Activated T-cell treated with anti-CD3 and anti-CD28 coated beads for 24 hours (primary cell): Measurements from ENCODE around the gene PKM.

Source experiments
- DNase-seq: peaks from one replicate; pipeline ENCODE4 v3.0.0-alpha.2; 2020; ENCODE audit warnings: low read depth

PKM gene

DNA sequence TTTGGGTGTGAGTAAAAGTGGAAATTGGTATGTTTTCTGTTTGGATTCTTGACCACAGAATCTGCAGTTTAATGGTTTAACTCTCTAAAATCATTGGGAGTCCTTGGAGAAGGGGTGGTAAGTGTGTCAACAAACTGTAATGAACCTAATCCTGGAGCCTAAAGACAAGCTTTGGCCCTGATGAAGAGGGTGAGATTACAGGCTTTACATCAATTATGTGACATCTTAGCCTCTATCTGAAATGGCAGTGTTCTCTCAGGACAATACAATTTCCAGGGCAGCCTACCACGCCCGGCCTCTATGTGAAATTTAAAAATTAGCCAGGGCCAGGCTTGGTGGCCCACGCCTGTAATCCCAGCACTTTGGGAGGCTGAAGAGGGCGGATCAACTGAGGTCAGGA is 4.3 kb upstream of the PKM start:
- no peak for DNase-seq

DNA sequence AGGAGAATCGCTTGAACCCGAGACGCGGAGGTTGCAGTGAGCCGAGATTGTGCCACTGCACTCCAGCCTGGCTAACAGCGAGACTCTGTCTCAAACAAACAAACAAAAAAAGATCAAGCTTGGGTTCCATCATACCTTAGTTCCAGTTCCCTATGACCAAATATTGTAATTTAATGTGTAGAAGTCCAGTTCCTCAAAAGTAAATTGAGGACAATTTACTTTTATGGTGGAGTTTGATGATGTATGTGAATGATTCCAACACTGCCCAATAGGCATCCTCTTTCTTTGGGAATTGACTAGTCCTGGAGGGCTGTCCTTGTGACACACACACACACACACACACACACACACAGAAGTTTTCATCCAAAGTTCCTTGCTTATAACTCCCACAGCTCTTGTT is 2.8 kb upstream of the PKM start:
- DNase-seq, result no peak

DNA sequence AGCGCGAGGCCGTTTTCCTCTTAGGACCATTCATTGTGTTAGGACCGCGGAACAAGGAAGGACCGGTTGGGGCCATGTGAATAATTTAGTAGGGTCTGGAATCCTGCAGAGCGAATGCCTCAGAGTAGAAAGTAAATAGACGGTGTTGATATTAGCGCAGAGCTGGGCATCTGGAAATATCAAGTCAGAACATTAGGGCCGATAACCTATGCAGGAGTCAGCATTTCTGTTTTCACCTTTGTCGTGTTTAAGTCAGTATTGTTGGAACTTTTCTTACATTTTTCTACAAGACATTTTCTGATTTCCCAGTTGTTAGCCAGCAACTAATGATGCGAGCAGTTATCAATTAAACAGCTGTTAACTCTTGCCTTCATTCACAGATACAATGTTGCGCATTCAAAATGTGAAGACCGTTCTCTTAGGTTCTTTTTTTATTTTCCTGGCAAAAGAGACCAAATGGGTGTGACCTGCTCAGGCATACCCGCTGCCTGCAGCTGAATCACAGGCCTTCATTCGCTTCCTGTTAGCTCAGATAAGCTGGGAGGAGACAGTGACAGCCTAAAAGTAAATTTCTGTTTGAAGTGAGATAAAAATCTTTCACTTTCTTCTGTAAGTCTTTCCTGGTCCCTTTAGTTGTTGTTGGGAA is 966 bp upstream of the PKM start:
- DNase-seq, result peak; percentile 36

DNA sequence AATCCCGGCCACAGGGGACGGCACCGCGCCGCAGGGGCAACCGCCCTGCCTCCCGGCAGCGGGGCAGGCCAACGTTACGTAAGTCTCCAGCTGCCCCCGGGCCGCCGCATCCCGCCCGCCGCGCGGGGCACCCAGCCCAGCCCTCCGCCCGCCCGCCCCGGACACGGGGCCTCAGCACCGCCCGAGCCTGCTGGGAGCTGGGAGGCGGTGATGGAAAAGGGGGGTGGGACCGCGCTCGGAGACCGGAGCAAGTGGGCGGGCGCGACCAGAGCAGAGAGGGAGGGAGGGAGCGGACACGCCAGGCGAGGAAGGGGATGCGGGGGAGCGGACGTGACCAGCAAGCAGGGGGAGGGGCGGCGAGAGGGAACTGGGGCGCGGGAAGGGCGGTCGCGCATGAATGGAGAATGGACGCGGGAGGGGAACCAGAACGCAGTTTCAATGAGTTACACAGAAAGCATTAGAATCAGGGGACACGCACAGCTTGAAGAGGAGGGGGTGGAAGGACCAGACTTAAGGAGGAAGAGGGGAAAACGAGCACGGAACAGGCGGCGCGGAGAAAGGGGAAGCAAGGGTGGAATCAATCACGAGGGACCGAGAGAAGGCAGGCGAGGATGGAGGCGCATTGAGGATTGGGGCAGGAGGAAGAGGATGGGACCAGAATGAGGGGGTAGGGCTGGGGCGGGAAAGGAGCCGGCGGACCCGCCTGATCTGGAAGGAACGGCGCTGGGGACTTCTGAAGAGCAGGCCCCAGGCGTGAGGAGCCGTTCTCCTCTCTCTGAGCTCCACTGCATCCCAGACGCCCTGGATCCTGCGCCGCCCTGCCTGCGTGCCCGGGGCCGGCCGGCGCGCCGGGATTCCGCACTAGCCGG is 559 bp downstream of the PKM start:
- peak; percentile 81 for DNase-seq

DNA sequence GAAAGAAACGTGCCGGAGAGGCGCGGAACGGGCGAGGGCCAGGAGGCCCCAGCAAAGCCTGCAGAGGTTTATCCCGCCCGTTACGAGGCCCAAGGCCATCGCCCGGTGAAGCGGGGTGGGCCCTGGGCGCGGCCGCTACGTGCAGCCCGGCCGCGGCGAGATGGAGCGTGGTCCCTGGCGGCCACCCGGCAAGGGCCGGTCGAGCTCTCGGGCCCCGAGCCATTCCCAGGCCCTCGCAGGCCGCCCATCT is 1.1 kb downstream of the PKM start:
- DNase-seq, result no peak

DNA sequence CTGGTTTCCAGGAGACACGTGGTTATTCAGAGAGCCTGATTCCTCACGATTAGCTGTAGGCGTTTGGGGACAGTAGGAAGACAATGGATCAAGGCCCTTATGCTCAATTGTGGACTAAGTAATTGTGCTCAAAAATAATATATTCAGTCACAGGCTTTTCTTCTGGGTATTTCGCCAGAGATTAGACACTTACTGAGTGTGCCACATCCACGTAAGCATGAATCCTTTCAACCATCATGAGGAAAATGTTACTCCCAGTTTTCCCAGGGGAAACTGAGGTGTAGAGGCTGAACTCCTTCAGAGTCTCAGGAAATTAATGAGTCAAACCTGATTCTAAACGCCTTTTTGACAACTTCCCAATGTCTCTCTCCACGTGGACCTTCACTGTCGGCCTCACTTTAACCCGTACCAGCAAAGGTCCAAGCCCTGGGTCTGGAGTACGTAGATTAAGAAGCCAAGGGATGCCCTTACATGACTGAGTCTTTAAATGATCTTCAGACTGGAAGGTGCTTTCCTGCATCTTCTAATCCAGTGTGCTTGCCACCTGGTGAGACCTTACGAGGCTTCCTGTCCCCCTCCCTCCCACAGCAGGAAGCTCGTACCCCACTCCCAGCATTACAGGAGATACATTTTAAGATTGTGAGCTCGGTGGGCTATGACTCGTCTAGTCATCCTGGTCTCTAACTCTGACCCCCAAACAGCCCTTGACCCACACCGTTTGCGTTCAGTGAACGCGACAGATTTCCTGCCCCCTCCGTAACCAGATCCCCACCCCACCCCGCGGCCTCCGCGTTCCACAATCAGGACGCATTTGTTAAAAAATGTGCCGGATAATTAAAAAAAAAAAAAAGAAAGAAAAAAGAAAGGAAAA is 1.7 kb downstream of the PKM start:
- DNase-seq, result peak; percentile 30

DNA sequence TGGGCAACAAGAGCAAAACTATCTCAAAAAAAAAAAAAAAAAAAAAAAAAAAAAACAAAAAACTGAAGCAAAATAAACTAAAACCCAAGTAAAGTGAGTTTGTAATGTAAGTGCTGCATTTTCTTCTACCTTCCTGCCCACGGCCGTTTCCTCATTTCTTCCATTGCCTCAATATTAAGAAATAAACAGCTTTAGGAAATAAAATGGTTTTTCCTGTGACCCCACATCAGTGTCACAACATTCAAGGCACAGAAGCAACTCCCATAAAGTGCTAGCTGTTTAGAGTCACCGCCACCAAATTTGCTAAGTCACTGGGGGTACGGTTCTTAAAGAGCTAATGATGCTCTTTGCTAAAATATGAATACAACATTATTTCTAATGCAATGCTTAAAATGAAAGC is 3.3 kb downstream of the PKM start:
- DNase-seq, result no peak

DNA sequence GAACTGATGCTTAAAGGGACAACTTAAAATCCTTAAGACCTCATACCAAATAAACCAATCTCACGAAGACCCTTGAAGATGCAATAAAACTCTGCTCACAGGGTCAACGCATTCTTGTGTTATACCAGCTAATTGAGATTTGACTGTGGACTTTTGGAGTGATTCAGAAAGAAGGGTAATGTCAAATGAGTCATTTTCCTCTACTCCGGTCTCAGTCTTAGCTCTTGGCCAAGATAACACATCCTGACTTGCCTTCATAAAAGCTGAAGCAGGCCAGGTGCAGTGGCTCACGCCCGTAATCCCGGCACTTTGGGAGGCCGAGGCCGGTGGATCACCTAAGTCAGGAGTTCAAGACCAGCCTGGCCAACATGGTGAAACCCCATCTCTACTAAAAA is 3.8 kb downstream of the PKM start:
- peak; percentile 44 for DNase-seq

DNA sequence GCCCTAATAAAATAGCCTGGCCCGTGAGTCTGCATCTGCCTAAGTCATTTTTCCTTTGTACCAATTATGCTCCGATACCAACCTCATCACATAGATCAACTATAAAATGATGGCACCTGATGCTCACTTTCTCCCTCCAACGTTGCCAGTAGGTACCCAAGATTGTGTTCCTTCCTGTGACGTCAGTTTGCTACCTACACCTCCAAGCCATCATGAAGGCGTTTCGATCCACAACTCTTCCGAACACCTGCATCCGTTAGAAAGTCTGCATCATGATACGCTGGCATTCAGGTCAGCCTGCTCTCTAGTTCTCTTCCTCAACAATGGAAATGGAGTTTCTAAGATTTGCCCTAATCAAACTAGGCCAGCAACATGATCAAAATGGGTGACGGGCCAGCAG is 7.7 kb downstream of the PKM start:
- no peak for DNase-seq

DNA sequence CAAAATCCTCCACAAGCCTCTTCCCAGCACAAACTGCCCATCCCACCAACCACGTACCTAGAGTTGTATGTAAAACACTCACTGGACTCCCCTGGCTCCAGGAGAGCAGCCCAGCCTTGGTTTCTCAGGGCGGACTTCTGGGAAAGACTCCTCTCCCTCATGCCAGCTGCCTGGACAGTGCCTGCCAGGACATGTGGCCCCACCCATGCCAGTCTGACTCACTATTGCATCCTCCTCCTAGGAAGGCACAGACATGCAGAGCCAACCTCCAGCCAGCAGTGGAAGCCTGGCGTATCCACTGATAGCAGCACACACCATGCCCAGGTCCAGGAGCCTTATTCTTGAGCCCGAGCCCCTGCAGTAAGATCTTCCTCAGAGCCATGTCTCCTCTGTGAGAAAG is 8.6 kb downstream of the PKM start:
- DNase-seq, result no peak

DNA sequence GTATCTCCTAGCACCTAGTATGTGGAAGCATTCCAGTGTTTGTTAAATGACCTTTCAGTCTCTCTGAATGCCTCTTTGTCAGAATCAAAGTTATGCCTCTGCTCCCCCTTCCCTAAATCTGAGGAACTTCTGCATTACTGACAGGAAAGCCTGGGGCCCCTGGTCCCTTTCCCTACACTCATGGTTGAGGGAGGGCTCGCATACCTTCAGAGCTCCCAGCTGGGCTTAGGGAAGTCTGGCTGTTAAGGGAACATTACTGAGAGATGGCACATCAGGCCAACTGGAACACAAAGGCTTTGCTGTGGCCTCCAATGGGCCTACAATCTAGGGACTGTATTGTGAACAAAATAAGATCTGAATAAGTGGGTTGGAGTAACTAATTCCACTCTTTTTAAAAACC is 10.3 kb downstream of the PKM start:
- DNase-seq, result no peak

DNA sequence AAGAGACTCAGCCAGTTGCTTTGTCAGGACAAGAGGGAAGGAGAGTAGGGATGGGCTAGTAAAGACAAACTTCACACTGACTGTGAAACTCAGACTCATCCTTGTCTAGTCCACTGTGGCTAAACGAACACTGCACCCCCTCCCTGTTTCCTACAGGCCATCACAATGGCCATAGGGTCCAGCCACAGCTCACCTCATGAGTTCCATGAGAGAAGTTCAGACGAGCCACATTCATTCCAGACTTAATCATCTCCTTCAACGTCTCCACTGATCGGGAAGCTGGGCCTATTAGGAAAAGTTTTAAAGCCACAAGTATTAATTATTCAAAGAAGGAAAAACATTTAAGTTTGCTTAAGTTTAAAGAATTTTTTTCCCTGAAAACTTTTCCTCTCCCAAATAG is 13.8 kb downstream of the PKM start:
- DNase-seq, result no peak

DNA sequence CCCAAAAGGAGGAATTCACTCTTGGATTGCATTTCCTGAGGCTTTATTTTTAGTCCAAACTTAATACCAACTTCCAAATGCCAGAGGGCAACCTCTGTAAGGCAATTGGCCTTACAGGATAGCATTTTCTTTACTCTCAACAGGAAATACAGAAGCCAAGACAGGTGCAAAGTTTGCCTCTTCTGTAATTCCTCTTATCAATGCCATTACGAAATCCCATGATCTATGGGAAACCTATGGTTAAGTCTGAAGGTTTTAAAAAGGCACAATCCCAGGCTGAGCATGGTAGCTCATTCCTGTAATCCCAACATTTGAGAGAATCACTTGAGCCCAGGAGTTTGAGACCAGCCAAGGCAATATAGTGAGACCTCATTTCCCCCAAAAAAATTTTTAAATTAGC is 14.9 kb downstream of the PKM start:
- no peak for DNase-seq

DNA sequence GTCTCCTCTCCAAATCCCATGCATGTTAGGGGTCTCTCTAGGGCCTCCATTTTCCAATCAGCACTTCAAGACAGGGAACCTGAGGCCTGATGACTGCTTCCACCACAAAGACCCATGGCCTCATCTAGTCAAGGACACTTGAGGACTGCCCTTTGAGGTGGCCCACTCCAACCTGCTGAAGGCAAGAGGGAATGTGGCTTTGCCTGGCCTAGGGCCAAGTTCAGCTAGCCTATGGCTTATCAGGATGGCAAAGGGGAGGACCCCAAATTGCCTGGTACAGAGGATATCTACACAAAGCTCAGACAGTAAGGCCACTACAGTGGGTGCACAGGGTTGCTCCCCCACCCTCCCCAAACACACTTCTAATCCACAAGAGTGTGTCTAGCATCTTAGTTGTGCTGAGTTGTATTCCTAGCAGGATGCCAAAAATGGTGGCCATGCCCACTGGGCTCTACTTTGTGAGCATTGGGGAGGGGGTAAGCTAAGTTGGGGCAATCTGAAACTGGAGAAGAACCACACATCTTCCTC is 23.4 kb downstream of the PKM start:
- DNase-seq, result no peak

DNA sequence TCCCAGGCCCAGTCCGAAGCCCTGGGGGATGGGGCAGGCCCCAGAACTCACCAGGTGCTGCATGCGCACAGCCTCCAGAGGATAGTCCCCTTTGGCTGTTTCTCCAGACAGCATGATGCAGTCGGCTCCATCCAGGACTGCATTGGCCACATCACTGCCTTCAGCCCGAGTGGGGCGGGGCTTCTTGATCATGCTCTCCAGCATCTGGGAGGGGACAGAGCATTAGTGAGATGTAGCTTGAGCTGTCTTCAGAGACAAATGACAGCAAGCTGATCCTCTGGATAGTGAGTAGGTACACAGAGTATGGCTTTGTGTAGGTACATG is 24.4 kb downstream of the PKM start:
- no peak for DNase-seq

DNA sequence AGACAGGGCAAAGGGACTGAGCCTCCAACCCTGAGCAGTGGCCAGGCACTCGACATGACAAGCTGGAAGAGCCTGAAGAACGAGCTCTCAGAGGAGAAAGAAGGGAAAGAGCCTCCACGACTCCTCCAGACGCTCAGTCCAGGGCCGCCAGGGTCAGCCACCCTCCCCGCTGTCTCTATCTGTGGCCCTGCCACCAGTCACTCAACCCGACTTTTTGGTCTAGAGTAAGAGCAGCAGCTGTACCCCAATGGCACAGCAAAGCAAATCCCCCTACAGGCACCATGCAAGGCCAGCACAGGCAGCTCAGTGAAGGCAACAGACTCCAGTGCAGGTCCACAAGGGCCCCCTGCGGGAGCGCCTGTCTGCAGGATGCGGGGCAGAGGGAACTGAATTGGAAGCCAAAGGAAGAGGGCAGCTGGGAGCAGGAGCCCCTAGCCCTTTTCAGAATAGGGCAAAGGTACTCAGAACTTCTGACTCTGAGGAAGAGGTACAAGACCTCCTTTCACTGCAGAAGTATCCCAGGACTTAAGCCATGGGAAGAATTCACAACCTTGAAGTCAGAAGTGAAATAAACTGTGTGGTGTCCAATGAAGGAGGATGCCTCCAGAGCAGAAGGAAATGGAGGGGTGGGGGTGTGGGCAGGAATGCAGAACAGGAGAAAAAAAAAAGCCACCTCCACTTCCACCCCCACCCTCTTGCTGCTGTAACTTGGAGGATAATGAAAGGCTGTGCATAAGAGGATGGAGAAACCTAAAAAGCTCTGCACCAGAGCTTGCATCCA is 24.9 kb downstream of the PKM start:
- DNase-seq, result no peak

DNA sequence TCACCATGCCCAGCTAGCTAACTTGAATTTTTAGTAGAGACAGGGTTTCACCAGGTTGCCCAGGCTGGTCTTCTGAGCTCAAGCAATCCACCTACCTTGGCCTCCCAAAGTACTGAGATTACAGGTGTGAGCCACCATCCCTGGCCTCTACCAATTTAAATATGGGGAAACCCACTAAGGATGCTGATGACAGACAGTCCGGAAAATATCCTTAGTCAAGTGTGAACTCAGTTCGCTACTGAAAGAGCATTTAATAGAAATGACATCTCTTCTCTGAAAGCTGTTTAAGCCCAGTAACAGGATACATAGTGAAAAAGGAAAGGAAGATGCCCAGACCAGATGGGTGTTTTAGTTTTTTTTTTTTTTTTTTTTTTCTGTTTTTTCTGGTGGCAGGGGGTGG is 25.7 kb downstream of the PKM start:
- no peak for DNase-seq

DNA sequence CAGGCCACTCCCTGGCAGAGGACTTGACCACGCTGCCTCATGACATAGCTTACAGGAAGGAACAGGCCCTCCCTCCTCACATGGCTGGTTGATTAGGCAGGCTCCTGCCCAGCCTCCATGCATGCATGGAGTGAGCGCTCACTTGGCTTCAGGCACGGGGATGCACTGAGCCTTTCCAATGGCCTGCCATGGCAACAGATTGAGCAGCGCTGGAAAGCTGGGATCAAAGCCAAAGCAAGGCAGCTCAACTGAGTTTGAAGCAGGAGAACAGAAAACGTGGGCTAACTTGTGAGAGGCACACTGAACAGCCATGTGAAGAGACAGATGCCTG is 27.5 kb downstream of the PKM start:
- DNase-seq, result no peak

DNA sequence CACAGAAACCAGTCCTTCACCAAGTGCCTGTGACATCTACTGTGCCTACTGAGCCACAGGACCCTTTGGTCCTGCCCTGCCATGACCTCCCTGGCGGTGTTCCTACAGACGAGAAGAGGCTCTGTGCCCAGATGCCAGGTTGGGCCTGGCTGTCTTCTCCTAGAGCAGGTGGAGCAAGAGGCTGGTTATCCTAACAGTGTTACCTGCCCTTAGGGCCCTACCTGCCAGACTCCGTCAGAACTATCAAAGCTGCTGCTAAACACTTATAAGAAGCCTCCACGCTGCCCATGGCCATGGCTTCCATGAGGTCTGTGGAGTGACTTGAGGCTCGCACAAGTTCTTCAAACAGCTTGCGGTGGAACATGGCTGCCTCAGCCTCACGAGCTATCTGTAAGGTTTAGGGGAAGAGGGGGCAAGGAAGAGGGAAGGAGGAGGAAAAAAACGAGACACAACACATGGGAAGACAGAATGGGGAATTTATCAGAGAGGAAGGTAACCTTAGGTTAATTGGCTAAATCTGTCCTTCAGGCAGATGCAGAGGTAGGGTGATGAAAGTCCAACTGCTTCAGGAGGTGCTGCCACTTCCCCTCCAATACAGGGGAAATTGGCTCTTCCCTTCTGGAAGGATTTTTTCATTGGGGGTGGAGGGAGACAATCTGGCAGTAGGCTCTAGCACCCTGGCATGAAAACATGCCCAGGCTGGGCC is 28.0 kb downstream of the PKM start:
- no peak for DNase-seq

DNA sequence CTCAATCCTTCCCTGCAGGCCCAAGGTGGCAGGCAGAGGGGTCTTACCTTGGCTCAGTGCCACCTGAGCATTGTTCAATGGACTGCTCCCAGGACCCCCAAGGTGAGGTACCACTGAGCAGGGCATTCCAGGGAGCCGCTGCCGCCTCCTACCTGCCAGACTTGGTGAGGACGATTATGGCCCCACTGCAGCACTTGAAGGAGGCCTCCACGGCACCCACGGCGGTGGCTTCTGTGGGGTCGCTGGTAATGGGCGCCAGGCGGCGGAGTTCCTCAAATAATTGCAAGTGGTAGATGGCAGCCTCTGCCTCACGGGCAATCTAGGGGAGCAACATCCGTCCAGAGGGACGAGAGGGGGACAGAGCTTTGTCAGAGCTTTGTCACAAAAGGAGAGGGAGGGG is 28.7 kb downstream of the PKM start:
- no peak for DNase-seq

DNA sequence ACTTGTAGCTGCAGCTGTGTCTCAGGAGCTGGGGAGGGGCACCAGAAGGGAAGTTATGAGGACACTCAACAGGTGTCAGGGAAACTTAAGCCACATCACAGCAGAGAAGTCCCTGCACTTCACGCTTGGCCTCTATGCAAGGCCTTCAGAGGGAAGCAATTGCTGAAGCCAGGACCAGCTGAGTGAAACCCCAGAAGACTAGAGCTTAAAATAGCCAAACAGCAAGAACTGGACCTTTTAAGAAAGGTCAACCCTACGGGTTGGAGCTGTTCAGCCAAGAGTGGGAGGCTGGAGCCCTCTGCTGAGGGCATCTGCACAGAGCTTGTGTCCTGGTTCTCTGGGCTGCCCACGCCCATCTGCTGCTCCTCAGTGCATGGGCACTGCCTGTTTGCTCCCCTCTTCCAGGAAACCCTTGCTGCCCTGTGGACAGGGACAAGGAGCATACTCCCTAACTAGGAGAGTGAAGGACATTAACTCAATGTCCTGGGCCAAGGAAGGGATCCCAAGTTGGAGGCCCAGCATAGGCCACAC is 29.5 kb downstream of the PKM start:
- DNase-seq, result no peak
